Stomach (tissue), 9 donors: ENCODE data around the gene ABHD17B. TPM values are rescaled to one million over a fixed set of nuclear protein-coding genes. Genes with fewer than 3 reads are reported as not detected.

Experiments
- DNase-seq, 2 donors: peaks; one replicate each; pipeline versions ENCODE4 v3.0.0 to v3.0.0-alpha.2; 2013 to 2019
- H3K27ac ChIP-seq, 5 donors: fragments of 200-600 bp in 4 of 5; sonication (generic) in 4 of 5; one replicate each; pipeline ENCODE4 v1.5.1; 2013 to 2019; ENCODE audit warnings: mild to moderate bottlenecking in 1 of 5, moderate library complexity in 1 of 5
- H3K27me3 ChIP-seq, 3 donors: fragments of 200-600 bp; sonication (generic); one replicate each; pipeline ENCODE4 v1.5.1; 2017 to 2019; ENCODE audit warnings: mixed run types in 1 of 3
- H3K36me3 ChIP-seq, 4 donors: fragments of 200-600 bp; sonication (generic); 1 replicate in 3 of 4; 2 replicates in 1 of 4; pipeline ENCODE4 v1.5.1; 2016 to 2019
- H3K4me1 ChIP-seq, 4 donors: fragments of 200-600 bp; sonication (generic); one replicate each; pipeline ENCODE4 v1.5.1; 2016 to 2019
- H3K4me3 ChIP-seq, 4 donors: fragments of 200-600 bp; sonication (generic) in 3 of 4; one replicate each; pipeline ENCODE4 v1.5.1; 2016 to 2019; ENCODE audit warnings: mild to moderate bottlenecking in 1 of 4
- H3K9me3 ChIP-seq, 4 donors: fragments of 200-600 bp; sonication (generic); one replicate each; pipeline ENCODE4 v1.5.1; 2016 to 2019
- CTCF ChIP-seq, 7 experiments: fragments of 450-650 bp in 4 of 7; fragments of 200-600 bp in 3 of 7; sonication (generic) in 3 of 7; IDR thresholded peaks; one replicate each; pipeline ENCODE4 v1.5.1; 2016 to 2019; ENCODE audit warnings: antibody characterized with exemption in 7 of 7, control low read depth in 2 of 7, mild to moderate bottlenecking in 1 of 7
- EP300 ChIP-seq: sonication (generic); formaldehyde crosslinking; IDR thresholded peaks from one replicate; pipeline ENCODE4 v1.6.1; 2017; ENCODE audit warnings: antibody characterized with exemption
- POLR2A ChIP-seq, 4 donors: fragments of 450-650 bp; IDR thresholded peaks; one replicate each; pipeline ENCODE4 v1.6.1; 2016; ENCODE audit warnings: antibody characterized with exemption in 4 of 4, control low read depth in 2 of 4, mild to moderate bottlenecking in 1 of 4, moderate library complexity in 1 of 4
- POLR2AphosphoS5 ChIP-seq, 3 donors: sonication (generic); formaldehyde crosslinking; IDR thresholded peaks; one replicate each; pipeline ENCODE4 v1.6.1; 2016; ENCODE audit warnings: antibody characterized with exemption in 3 of 3
- WGBS, 5 donors: extraction: QIAGEN DNeasy Blood & Tissue Kit in 3 of 5; methylation state at CpG; one replicate each; pipeline versions ENCODE4 v1.1.5 to v1.1.7; 2013 to 2018; 5-methylcytosine and 5-hydroxymethylcytosine counted together
- intact Hi-C: fragments of 100-400 bp; cut with DNase I; formaldehyde crosslinking; loops from one replicate; pipeline ENCODE4 v1.15.1; 2023; ENCODE audit warnings: low total_unique reads
- polyA plus RNA-seq, 3 donors: library from polyadenylated mRNA; stranded (reverse); fragments of 200-250 nt; gene quantifications; one replicate each; pipeline ENCODE4 v1.2.3, GENCODE V29; 2013
- total RNA-seq, 5 donors: library from RNA; depleted of rRNA; stranded (reverse); fragments of >200 nt; gene quantifications; one replicate each; pipeline versions ENCODE4 v1.1.0 to v1.2.3, GENCODE V29; 2014 to 2016
- donor health status: healthy with polysubstance abuse.
- donor health status: Bipolar disorder and iron deficiency.
- donor health status: healthy.

Gene ABHD17B
- total and polyA plus RNA-seq, 8 donors: 4.0 to 57.5 (median 11.2) TPM

GRCh38 chr9:71835596-71835995 lies 75.4 kb downstream of the ABHD17B start:
- H3K27me3 ChIP-seq: no peaks in the 10 kb centered on the region
- H3K4me1 ChIP-seq: no peaks in the 10 kb centered on the region
- no peak overlapping the region for H3K4me3 ChIP-seq
- DNase-seq: no peak
- H3K36me3 ChIP-seq: no peaks in the 10 kb centered on the region
- TF ChIP-seq POLR2A (IDR thresholded peaks at IDR 0.05) (no peak), CTCF (IDR thresholded peaks at IDR 0.05) (no peak), EP300 (no peak), POLR2AphosphoS5 (IDR thresholded peaks at IDR 0.05) (no peak)
- no peak overlapping the region for H3K27ac ChIP-seq
- peaks cover 0 to 10% (median 5%) of the 10 kb centered on the region in 4 donors for H3K9me3 ChIP-seq
- intact Hi-C loops: no loop called here

- Histone ChIP-seq H3K9me3 (peaks cover 0 to 10% (median 5%) of the 10 kb centered on the region in 4 donors), H3K27ac (no peak overlapping the region), H3K4me3 (no peak overlapping the region), H3K36me3 (no peaks in the 10 kb centered on the region), H3K27me3 (no peaks in the 10 kb centered on the region), H3K4me1 (no peaks in the 10 kb centered on the region)
- no peak for TF ChIP-seq POLR2A (IDR thresholded peaks at IDR 0.05)
- no peak for TF ChIP-seq EP300
- TF ChIP-seq POLR2AphosphoS5 (IDR thresholded peaks at IDR 0.05): no peak
- no peak for TF ChIP-seq CTCF (IDR thresholded peaks at IDR 0.05)
- DNase-seq: no peak
- WGBS, 5 donors: 44 to 76% (median 69%) methylated on average over 1 of the region's 1 CpG
- intact Hi-C loops: no loop called here
Measured at GRCh38 chr9:71830929-71831328, 80.1 kb downstream of the ABHD17B start.

- 51 to 93% (median 65%) methylated on average over 2 to 3 of the region's 3 CpGs for WGBS, 5 donors
- intact Hi-C loops: no loop called here
- DNase-seq: no peak
Measured at GRCh38 chr9:71830153-71830552, 80.8 kb downstream of the ABHD17B start.

GRCh38 chr9:71826279-71826678 lies 84.7 kb downstream of the ABHD17B start:
- Histone ChIP-seq H3K36me3 (no peaks in the 10 kb centered on the region), H3K27me3 (no peaks in the 10 kb centered on the region), H3K9me3 (no peaks in the 10 kb centered on the region), H3K4me1 (no peaks in the 10 kb centered on the region), H3K4me3 (no peak overlapping the region), H3K27ac (no peak overlapping the region)
- WGBS, 5 donors: 37 to 44% (median 41%) methylated on average over 2 of the region's 2 CpGs
- TF ChIP-seq POLR2A (IDR thresholded peaks at IDR 0.05): no peak
- TF ChIP-seq CTCF (IDR thresholded peaks at IDR 0.05): no peak
- TF ChIP-seq EP300: no peak
- TF ChIP-seq POLR2AphosphoS5 (IDR thresholded peaks at IDR 0.05): no peak
- no peak for DNase-seq
- intact Hi-C loops: no loop called here

More at GRCh38 chr9:71830153-71830552, 80.8 kb downstream of the ABHD17B start:
- Histone ChIP-seq H3K4me3 (no peak overlapping the region), H3K27ac (no peak overlapping the region), H3K36me3 (no peaks in the 10 kb centered on the region), H3K27me3 (no peaks in the 10 kb centered on the region), H3K4me1 (no peaks in the 10 kb centered on the region), H3K9me3 (peaks cover 0 to 10% (median 5%) of the 10 kb centered on the region in 4 donors)
- TF ChIP-seq CTCF (IDR thresholded peaks at IDR 0.05) (no peak), POLR2AphosphoS5 (IDR thresholded peaks at IDR 0.05) (no peak), POLR2A (IDR thresholded peaks at IDR 0.05) (no peak), EP300 (no peak)
